Rectal smooth muscle tissue (tissue), 1 donor: ENCODE data around the gene RRN3.
A peak's percentile ranks its signal among the peaks of the same experiment; 100 is the strongest.
"Not testable (repeated sequence)": the region's sequence is repeated elsewhere in the genome, so short reads cannot be mapped to it uniquely, and the experiment has no call there.

Experiments
- H3K27ac ChIP-seq: one replicate; pipeline ENCODE4 v1.7.0; 2013; ENCODE audit warnings: low read depth, low read length, inconsistent platforms
- H3K27me3 ChIP-seq: one replicate; pipeline ENCODE4 v1.7.0; 2013; ENCODE audit warnings: low read length; ENCODE audit not compliant: control insufficient read depth, insufficient read depth
- H3K36me3 ChIP-seq: one replicate; pipeline ENCODE4 v1.7.0; 2013; ENCODE audit warnings: low read length; ENCODE audit not compliant: control insufficient read depth, insufficient read depth
- H3K4me1 ChIP-seq: one replicate; pipeline ENCODE4 v1.7.0; 2013; ENCODE audit warnings: low read length; ENCODE audit not compliant: control insufficient read depth, insufficient read depth
- H3K4me3 ChIP-seq: one replicate; pipeline ENCODE4 v1.7.0; 2013; ENCODE audit warnings: low read length
- H3K9ac ChIP-seq: one replicate; pipeline ENCODE4 v1.7.0; 2013; ENCODE audit warnings: low read length

Gene RRN3

GRCh38 chr16:15132719-15133428 lies 38.8 kb upstream of the RRN3 start:
- not testable (repeated sequence) for H3K4me1 ChIP-seq, H3K27me3 ChIP-seq, H3K27ac ChIP-seq, H3K9ac ChIP-seq, H3K36me3 ChIP-seq, H3K4me3 ChIP-seq

GRCh38 chr16:15130943-15131700 lies 37.0 kb upstream of the RRN3 start:
- H3K4me1 ChIP-seq, H3K27ac ChIP-seq, H3K27me3 ChIP-seq, H3K4me3 ChIP-seq, H3K9ac ChIP-seq, H3K36me3 ChIP-seq: not testable (repeated sequence)

- not testable (repeated sequence) for H3K27me3 ChIP-seq, H3K36me3 ChIP-seq, H3K9ac ChIP-seq, H3K4me1 ChIP-seq, H3K4me3 ChIP-seq, H3K27ac ChIP-seq
Observed at GRCh38 chr16:15130256-15130932, 36.3 kb upstream of the RRN3 start.

- not testable (repeated sequence) for H3K4me1 ChIP-seq, H3K9ac ChIP-seq, H3K4me3 ChIP-seq, H3K27me3 ChIP-seq, H3K36me3 ChIP-seq, H3K27ac ChIP-seq
Observed at GRCh38 chr16:15127641-15128425, 33.8 kb upstream of the RRN3 start.

- not testable (repeated sequence) for H3K27me3 ChIP-seq, H3K4me1 ChIP-seq, H3K27ac ChIP-seq, H3K4me3 ChIP-seq, H3K36me3 ChIP-seq, H3K9ac ChIP-seq
Observed at GRCh38 chr16:15100372-15100987, 6.4 kb upstream of the RRN3 start.

GRCh38 chr16:15099366-15099909 lies 5.4 kb upstream of the RRN3 start:
- not testable (repeated sequence) for H3K4me3 ChIP-seq, H3K36me3 ChIP-seq, H3K4me1 ChIP-seq, H3K9ac ChIP-seq, H3K27ac ChIP-seq, H3K27me3 ChIP-seq

- not testable (repeated sequence) for H3K9ac ChIP-seq, H3K27ac ChIP-seq, H3K27me3 ChIP-seq, H3K36me3 ChIP-seq, H3K4me3 ChIP-seq, H3K4me1 ChIP-seq
Observed at GRCh38 chr16:15096583-15096972, 2.5 kb upstream of the RRN3 start.

GRCh38 chr16:15093571-15093954 lies 509 bp downstream of the RRN3 start:
- Histone ChIP-seq H3K4me3 (peak overlapping the region; percentile 93), H3K9ac (peak overlapping the region; percentile 97), H3K27ac (peak overlapping the region; percentile 88)
- not testable (repeated sequence) for H3K4me1 ChIP-seq, H3K27me3 ChIP-seq, H3K36me3 ChIP-seq

GRCh38 chr16:15090663-15091269 lies 3.3 kb downstream of the RRN3 start:
- H3K9ac ChIP-seq, H3K4me3 ChIP-seq, H3K27ac ChIP-seq, H3K4me1 ChIP-seq, H3K27me3 ChIP-seq, H3K36me3 ChIP-seq: not testable (repeated sequence)

GRCh38 chr16:15082788-15083187 lies 11.3 kb downstream of the RRN3 start:
- not testable (repeated sequence) for H3K27me3 ChIP-seq, H3K4me3 ChIP-seq, H3K4me1 ChIP-seq, H3K36me3 ChIP-seq, H3K9ac ChIP-seq, H3K27ac ChIP-seq

- not testable (repeated sequence) for H3K4me1 ChIP-seq, H3K27me3 ChIP-seq, H3K9ac ChIP-seq, H3K27ac ChIP-seq, H3K36me3 ChIP-seq, H3K4me3 ChIP-seq
Observed at GRCh38 chr16:15080883-15081282, 13.2 kb downstream of the RRN3 start.
